Stimulated activated CD8-positive, alpha-beta memory T cell treated with anti-CD3 and anti-CD28 coated beads, Interleukin-4, amount 100 ng/mL, for 48 hours (primary cell): Measurements from ENCODE around the gene IGLL1.
"Not testable (repeated sequence)": the region's sequence is repeated elsewhere in the genome, so short reads cannot be mapped to it uniquely, and the experiment has no call there.

Experiments used
- DNase-seq: peaks from one replicate; pipeline ENCODE4 v3.0.0-alpha.2; 2020

IGLL1 gene

DNA sequence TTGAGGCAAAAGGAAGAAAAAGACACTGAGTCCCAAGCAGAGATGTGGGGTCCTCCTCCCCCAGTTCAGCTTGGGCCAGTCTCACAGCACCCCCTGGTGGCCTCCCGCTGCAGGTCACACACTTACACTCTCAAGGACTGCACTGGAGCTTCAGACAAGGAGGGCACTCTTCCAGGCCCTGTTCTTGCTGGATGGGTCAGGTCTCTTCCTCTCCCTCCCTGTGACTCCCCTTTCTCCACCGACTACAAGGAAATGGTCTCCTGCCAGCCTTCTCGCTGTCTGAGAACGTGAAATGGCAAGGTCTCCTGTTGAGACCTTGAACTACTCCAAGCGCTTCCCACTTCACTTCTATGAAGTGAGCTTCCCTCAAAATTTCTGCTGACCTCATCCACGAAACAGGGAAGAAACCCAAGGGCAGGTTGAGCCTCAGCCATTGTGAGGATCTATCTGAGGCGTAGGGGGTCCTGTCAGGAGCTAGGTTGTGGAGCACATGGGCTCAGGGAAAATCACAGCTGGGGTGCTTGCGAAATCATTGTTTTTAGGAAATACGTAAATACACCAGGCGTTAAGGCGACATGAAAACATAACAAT is 11.2 kb upstream of the IGLL1 start:
- DNase-seq: peak; percentile 83

DNA sequence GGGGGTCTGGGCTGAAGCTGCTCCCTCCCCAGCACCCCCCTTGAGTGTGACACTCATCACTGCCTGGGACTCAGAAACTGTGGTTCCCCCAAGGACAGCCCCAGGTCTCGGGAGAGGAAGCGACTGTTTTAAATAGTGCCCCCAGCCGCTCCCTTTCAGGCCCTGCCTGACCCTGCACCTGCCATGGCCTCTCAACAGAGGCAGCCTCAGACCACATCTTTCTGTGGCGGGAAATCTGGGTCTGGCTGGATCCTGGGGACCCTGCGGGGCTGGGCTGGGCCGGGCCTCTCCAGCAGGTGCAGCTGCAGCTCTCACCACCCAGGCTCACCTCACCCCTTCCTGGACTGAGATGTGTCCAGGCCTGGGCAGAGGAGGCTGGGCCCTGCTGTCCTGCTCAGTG is 3.7 kb upstream of the IGLL1 start:
- no peak for DNase-seq

DNA sequence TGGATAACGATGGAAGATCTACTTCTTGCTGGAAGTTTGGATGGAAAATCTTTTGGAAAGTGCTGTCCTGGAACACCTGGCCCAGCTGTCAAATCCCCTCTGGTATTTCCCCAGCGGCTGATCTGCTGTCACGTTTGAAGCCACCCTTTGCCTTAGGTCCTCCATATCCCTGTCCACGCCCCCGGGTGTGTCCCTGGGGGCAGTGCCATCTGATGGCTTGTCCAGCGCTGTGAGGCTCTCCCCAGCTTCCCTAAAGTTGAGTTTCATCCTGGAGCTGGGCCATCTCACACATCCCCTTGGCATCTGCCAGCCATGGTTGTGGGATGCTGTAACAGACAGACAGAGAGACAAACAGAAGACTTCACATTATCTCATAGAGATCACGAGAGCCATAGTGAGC is 3.1 kb upstream of the IGLL1 start:
- no peak for DNase-seq

DNA sequence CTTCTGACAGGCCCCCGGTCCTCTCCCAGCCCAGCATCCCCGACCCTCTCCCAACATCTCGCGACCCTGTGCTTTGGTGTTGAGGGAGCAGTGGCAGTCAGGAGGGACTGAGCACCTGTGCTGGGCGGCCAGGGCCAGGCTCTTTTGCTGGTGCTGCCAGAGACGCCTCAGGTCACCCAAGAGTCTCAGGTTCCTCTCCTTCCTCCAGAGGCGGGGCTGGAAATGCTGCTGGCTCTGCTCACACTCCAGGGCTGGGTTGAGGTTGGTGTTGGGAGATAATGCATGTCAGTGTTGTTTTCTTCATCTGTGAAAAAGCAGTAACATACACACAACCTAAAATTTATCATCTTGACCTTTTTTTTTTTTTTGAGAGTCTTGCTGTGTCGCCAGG is 1.2 kb upstream of the IGLL1 start:
- no peak for DNase-seq

DNA sequence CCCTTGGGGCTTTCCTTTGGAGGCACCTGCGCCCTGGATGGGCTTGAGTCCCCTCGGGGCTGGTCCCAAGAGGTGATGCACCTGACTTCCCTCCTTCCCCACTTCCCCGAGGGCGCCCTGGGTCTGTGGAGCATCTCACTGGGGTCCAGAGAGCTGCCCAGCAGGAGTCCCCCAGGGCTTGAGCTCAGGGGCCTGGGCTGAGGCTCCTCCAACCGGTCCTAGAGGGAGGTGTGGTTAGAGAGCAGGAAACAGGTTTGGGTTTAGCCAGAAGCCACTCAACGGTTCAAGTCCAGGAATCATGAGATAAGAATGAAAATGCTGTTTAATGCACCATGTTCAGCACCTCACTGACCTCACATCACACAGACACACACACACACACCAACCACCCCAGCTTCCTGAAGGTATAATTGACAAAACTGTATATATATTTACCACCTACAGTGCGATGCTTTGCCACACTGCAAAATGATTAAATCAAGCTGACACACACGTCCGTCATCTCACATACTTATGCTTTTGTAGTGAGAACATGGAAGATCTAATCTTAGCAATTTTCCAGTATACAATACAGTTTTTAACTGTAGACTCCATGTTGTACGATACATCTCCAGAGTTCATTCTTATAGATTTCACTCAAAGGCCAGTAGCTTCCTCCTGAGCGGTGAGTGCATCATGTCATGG is 628 bp upstream of the IGLL1 start:
- no peak for DNase-seq

DNA sequence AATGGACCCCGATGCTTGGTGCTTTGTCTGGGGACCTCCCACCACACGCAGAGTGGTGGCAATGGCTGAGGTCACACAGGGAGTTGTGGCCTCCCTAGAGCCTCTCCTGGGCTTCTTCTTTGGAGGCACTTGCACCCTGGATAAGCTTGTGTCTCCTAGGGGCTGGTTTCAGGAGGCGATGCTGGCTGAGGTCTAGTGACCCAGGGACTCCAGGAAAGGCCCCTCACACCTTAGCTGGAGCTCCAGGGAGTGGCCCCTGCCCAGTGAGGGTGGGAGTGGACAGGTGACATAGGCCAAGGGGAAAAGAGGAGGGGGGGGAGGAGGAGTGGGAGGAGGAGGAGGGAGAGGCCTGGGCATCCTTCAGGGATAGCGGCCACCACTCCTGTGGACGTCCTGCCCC is 810 bp downstream of the IGLL1 start:
- no peak for DNase-seq

DNA sequence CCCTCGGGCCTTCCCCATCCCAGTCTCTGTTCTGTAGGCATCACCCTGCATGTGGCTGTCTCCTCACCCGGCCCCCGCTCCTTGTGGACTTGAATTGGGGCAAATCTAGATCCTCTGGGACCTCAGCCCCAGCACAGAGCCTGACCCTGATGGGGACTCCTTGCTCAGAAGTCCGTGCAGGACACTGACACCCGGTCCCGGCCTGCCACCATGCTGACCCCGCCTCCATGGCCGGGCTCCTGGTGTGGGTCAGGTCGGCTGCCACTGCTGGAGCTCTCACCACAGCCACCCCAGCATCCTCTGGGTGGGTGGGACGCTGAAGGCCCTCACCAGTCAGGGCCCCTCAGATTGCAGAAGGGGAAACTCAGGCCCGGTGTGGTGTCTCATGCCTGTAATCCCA is 1.8 kb downstream of the IGLL1 start:
- DNase-seq: no peak

DNA sequence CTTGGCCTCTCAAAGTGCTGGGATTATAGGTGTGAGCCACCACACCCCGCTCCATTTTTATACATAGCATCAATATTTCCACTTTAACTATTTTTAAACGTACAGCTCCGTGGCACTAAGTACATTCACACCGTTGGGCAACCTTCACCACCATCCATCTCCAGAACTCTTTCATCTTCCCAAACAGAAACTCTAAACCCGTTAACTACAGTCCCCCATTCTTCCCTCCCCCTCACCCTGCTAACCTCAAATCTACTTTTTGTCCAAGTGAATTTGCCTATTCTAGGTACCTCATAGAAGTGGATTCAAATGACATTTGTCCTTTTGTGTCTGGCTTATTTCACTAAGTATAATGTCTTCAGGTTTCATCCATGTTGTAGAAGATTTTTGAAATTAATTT is 3.4 kb downstream of the IGLL1 start:
- no peak for DNase-seq

DNA sequence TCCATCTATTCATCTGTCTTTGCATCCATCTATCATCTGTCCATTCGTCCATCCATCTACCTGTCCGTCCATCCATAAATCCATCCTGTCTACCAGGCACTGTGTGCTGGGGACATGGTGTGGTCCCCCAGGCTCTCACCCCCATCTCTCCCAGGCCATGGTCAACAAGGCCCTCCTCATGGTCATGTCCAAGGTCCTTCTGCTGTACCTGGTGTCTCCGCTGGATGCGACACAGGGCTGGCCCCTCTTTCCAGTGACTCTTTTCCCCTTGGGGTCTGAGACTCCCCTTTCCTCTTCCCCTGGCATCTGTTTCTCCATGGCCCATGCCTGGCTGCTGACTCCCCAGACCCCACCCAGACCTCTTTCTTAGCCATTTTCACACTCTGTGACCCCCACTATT is 4.5 kb downstream of the IGLL1 start:
- DNase-seq: no peak

DNA sequence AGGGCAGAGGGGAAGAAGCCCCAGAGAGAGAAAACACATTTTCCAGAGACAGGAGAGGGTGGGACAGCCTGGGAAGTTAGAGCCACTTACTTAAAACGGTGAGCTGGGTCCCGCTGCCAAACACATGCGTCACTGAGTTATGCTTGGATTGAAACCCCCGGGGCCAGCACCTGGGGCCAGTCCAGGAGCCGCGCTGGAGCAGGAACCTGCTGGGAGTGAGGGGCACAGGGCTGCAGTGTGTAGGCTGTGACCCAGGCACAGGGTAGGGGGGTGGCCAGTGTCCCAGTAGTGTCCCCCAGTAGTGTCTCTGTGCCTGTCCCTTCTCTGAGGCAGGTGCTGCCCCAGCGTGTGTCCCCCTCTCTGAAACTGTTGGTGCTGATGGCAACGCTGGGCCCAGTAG is 5.2 kb downstream of the IGLL1 start:
- DNase-seq: no peak

DNA sequence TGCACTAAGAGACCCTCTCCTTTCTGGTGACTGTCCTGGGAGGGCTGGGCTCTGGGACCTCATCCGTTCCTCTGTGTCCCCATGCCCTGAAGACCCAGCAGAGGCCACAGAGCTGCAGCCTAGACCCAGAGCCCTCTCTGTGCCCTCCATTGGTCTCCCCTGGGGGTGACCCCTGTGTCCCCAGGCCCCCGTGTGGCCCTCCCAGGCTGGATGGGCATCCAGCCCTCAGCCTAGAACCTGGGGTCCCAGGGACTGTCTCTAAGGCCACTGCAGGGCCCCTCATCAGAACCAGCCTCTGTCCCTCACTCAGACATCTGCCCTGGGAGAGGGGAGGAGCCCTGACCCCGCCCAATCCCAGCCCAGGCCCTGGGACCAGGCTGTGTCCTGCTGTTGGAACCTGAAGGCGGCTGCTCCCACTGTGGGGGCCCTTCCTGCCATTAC is 5.7 kb downstream of the IGLL1 start:
- no peak for DNase-seq

DNA sequence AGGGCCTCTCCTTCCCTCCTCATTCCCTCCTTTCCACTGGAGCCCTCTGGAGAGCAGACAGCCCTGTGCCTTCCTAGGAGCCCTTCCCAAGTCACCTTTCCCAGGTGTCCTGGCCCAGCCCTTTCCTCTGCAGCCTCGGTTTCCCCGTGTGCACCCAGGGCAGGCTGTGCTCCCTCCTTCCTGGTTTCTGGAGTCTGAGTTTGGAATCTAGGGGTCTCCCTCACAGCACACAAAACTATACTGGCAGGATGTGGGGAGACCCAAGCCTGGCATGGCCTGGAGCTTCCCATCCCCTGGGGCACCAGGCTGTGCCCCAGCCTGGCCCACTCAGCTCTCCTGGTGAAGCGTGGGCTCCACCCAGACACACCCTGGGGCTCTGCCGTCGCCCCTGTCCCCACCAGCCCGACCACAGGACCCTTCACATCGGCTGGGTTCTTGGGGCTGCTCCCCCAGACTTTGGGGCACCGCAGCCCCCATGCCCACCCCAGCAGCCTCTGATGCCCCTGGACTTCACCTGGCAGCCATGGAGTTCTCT is 6.3 kb downstream of the IGLL1 start:
- DNase-seq: not testable (repeated sequence)

DNA sequence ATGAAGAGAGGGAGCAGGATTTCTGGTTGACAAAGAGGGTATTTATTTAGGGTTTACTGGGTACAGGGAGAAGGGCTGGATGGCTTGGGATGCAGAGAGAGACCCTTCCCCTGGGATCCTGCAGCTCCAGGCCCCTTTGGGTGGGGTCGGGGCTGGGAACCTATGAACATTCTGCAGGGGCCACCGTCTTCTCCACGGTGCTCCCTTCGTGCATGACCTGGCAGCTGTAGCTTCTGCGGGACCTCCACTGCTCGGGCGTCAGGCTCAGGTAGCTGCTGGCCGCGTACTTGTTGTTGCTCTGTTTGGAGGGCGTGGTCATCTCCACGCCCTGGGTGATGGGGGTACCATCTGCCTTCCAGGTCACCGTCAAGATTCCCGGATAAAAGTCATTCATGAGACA is 7.0 kb downstream of the IGLL1 start:
- DNase-seq: not testable (repeated sequence)

DNA sequence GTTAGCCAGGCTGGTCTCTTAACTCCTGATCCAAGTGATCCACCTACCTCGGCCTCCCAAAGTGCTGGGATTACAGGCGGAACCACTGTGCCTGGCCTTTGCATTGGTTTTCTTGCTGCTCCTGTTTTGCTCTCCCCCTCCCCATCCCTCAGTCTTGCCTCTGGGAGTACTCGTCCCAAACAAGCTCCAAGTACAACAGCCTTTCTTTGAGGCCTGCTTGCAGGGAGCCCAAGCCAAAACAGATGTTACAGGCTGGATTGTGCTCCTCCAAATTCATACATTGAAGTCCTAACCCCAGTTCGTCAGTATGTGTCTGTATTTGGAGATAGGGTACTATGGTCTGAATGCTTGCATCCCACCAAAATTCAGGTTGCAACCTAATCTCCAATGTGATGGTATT is 8.6 kb downstream of the IGLL1 start:
- DNase-seq: no peak

DNA sequence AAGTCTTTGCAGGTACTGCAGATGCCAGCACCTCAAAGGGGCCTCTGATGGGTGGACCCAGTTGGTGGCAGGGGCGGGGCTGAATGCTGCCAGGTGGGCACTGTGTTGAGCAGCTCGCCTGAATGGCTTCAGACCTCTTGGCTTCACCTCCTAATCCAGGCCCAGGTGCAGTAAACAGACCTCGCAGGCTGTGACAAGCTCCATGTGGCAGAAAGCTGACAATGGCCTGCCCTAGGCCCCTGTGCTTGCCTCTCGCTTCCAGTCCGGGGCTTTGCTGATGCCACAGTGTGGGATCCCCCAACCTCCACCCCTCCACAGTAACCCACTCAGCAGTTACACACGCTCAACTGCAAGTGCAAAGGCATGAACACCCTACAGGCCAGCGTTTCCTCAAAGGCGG is 9.4 kb downstream of the IGLL1 start:
- DNase-seq: no peak

DNA sequence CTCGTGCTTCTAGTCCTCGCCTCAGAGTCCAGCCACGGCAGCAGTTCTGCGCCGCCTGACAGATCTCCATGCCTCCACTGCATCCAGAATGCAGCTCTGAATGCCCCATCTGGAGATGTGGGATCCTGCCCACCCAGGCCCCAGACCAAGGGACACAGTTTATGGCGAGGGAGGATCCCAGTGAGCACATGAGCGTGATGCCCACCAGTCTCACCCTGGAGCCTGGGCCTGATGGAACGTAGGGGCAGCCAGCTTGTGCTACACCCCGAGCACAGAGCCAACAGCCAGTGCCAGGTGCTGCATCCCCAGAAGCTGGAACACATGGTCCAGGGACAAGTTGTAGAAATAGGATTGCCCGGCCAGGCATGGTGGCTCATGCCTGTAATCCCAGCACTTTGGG is 10.4 kb downstream of the IGLL1 start:
- DNase-seq: no peak

DNA sequence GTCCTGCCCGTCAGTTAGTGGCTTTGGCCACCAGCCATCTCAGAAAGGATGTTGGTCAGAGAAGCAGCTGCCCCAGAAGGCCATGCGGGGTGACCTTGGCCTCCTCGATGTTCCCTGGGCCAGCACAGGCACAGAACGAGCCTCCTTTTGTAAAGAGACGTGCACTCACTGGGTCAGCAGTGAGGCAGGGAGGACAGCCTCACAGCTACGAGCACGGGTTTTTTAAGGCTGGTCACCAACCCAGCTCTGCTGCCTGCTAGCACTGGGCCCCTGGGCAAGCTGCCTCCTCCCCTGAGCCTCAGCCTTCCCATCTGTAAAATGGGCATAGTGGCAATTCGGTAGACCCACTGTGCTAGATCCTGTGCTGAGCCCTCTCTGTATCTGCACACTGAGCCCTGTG is 10.8 kb downstream of the IGLL1 start:
- DNase-seq: no peak

DNA sequence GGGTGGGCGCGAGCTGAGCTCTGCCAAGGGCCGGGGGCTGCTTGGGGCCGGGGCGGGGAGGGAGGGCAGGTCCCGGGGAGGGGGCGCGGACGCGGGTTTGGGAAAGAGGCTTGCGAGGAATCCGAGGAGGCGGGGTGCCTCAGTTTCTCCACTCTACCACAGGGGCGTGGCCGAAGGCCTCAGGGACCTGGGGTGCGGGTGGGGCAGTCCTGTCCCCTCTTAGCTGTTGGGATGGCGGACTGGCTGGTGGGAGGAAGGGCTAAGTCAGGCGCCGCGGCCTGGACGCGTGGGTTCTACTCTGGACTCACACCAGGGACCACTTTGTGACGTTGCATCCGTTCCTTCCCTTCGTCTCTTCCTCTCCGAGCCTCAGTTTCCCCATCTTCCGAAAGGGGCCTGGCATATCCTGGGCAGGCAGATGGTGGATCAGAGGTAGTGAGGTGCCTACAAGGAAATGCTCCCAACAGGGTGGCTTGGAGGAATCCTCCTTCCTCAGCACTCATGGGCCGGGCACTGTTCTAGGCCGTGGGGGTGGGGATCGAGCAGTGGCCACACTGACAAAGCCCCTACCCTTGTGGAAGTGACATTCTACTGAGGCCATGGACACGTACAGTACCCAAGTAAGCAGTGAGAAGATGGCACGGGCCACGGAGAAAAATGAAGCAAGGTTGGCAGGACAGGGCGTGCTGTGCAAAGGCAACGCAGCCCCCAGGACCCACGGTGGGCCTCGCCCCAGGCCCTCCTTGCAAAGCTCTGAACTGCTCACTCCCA is 13.2 kb downstream of the IGLL1 start:
- DNase-seq: no peak

DNA sequence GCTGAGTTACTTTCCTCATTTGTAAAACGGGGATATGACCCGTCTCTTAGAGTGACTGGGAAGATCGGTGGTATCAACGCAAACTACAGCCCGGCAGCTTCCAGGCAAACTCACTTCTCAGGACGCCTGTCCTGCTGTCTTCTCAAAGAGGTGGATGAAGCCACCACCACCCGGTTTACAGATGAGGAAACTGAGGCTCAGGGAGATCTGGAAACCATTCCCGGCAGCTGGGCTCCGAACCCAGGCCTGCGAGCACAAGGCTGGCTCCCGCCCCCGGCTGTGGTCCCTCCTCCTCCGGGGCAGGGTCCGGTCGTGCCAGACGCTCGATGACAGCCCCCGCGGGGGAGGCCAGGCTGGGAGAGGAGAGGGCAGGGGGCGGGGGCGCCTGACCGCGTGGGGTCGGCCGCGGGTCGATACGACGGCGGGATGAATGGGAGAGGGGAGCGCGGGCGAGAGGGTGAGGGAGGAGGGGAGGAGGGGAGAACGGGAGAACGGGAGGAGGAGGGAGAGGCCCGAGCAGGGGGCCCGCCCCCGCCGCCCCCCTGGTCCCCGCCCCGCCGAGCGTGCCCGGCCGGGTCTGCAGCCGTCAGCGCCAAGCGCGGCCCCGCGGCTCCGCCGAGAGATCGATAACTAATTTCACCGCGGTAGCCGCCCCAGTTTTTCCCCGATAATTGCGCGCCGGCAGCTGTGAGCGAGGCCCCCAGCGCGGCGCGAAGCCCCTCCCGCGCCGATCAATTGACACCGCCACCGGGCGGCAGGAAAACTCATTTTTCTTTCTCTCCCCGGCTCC is 14.0 kb downstream of the IGLL1 start:
- DNase-seq: no peak

DNA sequence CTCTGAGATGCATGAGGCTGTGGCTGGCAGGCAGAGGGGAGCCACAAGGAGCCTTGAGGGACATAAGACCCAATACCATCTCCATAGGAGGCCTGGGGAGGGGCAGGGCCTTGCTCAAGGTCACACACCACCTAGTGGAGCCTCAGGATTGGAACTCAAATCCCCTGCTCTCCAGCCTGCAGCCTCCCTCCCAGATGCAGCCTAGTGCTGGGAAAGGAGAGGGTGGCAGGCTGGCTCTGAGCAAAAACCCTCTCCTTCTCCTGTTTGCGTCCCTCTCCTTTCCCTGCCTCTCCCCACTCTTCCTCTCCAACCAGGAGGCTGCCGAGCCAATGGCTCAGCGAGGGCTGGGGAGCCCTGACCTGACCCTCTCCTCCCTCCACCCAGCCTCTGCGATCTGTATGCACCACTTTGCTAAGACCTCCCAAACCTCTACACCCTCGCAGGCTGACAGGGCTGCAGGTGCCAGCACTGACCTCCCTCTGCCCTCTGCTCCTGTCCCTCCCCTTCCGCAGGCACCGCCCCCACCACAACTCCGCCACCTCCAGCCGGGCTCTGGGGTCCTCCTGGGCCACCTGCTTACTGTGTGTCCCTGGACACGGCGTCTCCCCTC is 14.7 kb downstream of the IGLL1 start:
- no peak for DNase-seq

DNA sequence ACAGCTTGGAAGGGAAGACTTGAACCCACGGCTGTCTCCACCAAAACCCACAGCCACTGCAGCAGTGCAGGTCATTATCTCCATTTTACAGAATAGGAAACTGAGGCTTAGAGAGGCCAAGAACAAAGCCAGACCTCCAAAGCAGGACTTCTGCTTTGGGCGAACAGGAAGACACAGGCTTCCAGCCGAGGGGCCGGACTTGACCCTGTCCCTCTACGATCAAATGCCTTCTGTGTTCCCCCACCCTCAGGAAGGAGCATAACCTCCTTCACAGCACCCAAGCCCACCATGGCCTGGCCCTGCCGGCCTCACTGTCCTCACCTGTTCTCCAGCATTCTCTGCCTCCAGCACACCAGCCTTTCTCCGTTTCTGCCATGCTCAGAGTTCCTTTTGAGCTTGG is 15.8 kb downstream of the IGLL1 start:
- DNase-seq: no peak

DNA sequence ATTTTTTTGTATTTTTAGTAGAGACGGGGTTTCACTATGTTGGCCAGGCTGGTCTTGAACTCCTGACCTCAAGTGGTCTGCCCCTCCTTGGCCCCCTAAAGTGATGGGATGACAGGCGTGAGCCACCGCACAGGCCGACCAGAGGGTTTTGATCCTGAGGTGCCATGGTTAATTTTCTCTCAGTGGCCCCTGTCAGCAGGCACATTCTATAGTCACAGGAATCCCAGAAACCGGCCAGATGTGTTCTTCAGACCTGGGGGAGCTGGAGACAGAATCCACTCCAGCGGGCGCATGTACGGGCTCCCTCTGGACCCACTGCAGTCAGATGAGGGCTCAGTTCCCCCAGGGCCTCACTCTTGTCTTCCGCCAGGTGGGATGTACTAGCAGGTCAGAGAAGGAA is 17.0 kb downstream of the IGLL1 start:
- no peak for DNase-seq

DNA sequence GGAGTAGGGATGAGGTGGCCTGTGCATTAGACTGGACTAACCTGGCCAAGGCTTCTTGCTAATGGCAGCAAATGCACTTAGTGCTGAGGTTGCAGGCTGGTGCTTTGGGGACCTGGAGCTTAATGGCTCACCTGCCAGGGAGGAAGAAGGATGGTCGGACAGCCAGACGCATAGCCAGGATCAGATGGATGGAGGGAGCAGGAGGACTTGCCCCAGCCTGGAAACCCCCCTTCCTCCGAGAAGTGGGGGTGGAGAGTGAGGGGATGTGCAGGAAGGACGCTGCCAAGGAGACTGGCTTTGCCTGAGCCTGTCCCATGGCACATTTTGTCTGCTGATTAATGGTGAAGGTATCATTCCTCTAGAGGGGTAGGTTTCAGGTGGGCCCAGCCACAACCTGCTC is 17.9 kb downstream of the IGLL1 start:
- DNase-seq: no peak
